DMS 273 (cell line): ENCODE results near the gene E2F3.
A peak's percentile ranks its signal among the peaks of the same experiment; 100 is the strongest.

Source experiments
- DNase-seq: peaks from one replicate; lab custom pipeline; 2025; ENCODE audit not compliant: unreplicated experiment; lab: John Stamatoyannopoulos, UW

E2F3 gene

DNA sequence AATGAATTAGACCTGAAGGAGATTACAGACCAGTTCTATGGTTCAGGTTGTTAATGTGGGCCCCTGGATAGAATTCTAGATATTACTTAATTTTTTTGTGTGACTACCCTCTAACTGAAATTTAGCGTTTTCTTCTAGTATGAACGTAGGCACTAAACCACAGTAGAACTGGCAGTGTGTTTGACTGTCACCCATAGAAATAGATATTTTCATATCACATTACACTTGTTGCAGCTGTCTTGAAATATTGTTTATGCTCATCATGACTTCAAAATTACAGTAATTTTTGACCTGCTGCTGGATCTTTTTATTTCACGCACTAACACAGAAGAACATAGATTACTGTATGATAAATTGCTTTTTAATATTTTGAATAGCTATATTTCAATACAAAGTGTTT lies 31.6 kb downstream of the E2F3 start:
- no peak for DNase-seq

DNA sequence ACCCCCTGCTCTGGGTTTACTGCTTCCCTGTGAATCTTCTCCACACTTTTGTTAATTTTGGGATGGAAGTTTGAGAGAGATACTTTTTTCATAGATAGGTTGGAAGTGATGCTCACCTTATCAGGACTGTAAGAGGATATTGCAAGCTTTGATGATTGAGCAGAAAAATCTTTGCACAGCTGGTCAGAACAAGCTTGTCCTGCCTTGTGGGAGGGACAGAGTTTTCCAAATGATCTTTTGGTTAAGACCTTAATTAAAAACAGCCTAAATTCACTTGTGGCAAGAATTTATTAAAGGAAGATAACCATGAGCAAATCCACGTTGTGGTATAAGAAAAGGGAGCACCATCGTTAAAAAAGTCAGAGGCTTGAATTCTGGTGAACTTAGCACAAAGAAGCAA lies 32.2 kb downstream of the E2F3 start:
- peak; percentile 41 for DNase-seq

DNA sequence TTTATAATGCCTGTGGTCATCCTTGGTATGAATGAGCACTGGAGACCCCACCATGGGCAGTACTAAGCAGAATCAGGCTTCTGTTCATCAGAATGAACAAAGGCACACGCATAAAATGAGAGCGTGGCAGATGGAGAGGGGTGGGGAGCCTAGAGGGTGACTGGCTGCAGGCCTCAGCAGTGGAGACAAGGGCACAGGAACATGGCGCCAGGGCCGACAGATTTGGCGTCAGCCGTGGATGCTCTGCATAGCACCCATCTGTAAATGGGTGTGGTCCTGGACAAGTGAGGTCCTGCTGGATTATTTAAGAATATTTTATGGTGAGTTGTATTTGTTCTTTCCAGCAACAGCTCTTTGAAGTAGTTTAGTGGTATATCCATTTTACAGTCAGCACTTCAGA lies 33.1 kb downstream of the E2F3 start:
- peak; percentile 78 for DNase-seq

DNA sequence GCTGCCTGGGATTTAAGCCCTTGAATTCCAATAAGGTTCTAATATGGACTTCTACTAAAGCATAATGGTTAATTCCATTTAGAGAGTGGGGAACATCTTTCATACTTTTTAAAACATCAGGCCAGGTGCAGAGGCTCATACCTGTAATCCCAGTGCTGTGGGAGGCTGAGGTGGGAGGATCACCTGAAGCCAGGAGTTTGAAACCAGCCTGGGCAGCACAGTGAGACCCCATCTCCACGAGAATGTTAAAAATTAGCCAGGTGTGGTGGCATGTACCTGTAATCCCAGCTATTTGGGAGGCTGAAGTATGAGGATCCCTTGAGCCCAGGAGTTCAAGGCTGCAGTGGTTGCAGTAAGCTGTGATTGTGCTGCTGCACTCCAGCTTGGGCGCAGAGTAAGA lies 35.0 kb downstream of the E2F3 start:
- no peak for DNase-seq

DNA sequence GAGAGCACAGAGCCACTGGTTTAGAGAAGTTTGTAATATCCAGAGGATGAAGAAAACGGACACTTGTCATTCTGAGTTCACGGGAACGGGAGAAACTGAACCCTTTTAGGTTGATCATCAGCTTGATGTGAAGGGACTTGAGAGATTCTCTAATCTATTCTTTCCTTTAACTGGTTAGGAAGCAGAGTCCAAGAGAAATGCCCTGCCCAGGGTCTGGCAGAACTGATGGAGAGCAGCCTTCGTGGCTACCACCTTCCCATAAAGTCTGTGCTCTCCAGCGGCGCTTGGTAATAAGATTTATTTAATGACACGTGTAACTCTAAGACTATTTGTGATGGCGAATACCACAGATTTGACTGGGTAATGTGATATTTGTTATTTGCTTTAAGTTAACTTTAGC lies 36.0 kb downstream of the E2F3 start:
- peak; percentile 22 for DNase-seq

DNA sequence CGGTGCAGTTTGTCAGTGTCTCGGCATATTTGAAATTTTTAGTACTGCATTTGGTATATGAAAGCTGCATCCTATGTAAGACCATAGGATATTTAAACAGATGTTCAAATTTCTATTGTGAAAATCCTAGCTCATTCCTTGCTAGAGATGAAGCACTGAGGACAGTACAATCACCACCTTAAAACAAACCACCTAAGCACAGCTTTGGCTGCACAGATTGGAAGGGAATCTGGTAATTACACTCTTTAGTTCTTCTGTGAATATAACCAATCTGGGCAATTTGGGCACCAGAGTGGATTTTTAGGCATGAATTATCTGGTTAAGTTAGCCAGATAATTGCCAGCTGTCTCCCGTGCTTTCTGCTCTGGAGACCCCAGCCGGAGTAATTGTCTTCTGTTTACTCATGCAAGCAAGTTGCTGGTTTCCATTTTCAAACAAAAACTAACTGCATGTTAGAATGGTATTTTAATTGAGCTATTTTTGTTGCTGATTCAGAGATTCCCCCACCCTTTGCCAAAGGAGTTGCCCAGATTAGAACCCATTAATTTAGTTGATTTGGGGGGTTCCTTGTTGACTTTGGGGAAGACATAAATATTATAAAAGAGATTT lies 36.9 kb downstream of the E2F3 start:
- DNase-seq, result peak; percentile 85

DNA sequence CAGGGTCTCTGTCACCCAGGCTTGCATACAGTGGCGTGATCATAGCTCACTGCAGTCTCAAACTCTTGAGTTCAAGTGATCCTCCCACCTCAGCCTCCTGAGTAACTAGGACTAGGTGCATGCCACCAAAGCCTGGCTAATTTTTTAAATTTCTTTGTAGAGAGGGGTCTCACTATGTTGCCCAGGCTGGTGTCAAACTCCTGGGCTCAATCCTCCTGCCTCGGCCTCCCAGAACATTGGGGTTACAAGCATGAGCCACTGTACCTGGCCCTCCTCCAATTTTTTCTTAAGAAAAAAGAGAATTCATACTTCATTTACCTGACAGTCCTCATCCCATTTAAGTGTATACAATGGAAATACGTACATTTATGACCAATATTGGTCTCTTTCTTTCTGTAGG lies 37.9 kb downstream of the E2F3 start:
- DNase-seq, result no peak

DNA sequence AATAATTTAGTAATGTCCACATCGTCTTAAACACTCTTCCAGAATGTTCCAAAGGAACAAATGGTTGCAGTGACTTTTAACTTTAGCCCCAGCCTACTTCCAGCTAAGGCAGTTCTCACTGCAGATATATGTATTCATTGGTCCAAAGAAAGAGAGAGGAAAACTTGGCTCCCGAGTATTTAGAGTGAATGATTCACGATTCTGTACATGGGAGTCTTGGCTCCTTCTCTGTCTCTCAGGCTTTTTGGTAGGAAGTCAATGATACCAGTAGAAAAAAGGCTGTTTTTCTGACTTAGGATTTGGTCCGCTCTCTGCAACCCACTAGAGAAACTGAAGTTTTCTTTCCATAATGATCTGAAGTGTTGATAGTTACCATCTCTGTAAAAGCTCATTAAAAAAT lies 38.6 kb downstream of the E2F3 start:
- no peak for DNase-seq

DNA sequence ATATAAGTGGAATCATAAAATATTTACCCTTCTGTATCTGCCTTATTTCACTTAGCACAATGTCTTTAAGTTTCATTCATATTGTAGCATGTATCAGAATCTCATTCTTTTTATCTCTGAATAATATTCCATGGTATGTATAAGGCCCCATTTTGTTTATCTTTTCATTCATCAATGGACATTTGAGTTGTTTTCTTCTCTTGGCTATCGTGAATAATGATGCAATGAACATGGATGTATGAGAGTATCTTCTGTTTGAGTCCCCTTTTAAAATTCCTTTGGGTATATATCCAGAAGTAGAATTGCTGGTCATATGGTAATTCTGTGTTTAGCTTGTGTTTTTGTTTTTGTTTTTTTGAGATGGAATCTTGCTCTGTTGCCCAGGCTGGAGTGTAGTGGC lies 39.6 kb downstream of the E2F3 start:
- DNase-seq, result no peak

DNA sequence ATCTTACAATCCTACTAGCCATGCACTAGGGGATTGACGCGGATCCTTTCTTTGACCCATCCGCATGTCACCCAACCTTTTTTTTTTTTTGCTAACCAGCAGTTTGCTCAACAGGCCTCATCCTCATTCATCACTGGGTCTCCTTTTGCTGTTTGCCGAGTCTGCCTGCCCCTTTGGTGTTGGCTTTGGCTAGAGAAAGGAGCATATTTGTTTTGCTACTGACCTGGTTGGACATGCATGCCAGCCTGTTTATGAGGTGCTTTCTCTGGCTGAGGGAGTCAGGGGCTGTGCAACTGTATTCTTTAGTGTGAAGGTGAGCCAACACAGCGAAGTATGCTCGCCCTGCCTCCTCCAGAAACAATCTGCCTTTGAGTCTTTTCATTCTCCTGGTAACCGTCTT lies 40.2 kb downstream of the E2F3 start:
- no peak for DNase-seq

DNA sequence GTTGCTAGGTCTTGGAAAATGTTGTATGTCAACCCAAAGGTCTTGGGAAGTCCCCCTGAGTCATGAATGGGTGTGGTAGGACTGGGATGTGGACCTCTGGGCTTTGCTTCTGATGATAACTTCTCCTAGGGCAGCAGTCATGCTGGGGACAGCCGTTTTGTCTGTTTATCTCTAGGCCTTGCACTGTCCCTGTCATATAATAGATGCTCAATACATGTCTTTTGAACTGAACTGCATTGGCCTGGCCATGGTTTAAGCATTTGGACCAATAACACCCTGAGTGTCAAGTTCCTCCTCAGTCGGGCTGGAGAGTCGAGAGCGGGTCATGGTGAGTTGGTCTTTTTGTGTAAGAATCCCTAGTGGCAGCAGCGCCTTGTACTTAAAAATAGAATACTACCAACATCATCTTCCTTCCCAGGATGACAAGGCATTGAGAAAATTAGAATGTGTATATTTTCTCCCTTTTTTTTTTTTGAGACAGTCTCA lies 43.1 kb downstream of the E2F3 start:
- no peak for DNase-seq

DNA sequence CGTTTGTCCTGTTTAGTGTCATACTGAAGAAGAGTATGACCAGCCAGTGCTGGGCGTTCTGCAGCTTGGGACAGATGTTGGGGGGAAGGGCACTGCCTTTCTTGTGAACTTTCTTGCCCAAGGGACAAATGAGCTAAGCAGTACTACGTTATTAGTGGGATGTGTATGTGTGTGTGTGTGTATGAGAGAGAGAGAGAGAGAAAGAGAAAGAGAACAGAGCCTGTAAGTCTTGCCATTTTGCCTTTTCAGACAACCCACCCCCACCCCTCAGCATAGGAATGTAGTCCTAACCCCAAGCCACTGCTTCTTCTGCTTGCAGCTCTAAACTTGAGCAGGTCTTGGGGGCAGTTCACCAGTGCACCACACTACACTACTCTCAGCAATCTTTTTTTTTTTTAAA lies 45.5 kb downstream of the E2F3 start:
- DNase-seq, result peak; percentile 44

DNA sequence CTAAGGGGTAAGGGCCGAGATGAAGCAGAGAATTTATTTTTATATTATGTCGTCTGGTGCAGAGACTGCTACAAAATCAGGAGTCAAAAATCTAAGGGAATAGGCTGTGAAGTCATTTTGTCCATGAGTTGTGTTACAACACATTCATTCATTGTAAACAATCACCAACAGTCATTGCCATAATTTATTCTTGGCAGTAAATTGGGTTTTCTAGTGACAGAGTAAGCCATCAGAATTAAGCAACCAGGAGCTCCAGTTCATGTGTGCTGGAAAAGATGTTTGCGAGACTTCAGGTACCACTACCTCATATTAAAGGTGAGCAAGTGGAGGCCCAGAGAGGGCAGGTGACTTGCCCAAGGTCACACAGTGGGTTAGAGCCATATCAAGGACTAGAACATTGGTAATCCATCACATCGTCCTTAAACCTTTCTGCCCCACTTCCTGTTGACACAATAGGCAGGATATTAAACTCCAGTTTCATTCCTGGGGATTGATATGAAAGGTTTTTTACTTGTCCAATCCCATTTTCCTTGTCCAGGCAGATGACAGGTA lies 46.0 kb downstream of the E2F3 start:
- DNase-seq, result no peak

DNA sequence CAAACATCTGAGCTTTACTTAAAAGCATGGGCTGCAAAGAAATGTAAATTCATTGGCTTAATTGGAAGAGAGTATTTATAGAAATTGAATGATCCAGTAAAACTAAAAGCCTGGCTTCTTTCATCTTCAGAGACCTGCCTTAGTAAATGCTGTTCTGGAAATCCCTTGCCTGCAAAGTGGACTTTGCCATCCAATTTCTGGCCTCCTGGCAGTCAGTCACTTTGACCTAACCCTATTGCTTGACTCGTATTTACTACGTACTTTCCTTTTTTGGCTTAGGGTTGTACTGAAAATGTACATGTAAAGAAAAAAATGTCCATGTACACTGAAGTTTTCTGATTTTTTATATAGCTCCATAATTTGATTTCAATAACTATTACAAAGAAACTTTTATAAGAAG lies 47.1 kb downstream of the E2F3 start:
- no peak for DNase-seq

DNA sequence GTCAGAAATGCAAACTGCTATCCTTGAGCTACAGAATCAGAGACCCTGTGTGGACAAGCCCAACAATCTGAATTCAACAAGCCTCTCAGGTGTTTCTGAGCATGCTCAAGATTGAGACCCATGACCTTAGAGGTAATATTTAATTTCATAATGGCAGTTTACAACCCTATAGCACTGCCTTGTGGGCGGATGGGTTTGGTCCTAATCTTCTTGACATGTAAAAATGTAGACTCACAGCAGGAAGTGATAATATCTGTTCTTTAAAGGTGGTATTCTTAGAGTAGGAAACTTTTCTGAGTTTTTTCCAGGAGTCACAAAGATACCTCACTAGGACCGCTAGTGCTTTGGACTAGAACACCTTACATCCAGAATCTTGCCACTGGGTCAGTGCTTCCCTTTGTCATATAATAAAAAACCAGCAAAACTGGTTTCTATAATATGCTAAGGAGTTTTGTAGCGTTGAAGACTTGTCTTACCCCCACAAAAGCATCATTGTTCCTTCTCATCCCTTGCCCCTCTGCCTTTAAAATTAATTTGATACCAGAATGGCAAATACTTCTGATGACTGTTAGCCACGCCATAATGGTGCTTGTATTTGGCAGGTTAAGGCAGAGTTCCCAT lies 52.6 kb downstream of the E2F3 start:
- no peak for DNase-seq

DNA sequence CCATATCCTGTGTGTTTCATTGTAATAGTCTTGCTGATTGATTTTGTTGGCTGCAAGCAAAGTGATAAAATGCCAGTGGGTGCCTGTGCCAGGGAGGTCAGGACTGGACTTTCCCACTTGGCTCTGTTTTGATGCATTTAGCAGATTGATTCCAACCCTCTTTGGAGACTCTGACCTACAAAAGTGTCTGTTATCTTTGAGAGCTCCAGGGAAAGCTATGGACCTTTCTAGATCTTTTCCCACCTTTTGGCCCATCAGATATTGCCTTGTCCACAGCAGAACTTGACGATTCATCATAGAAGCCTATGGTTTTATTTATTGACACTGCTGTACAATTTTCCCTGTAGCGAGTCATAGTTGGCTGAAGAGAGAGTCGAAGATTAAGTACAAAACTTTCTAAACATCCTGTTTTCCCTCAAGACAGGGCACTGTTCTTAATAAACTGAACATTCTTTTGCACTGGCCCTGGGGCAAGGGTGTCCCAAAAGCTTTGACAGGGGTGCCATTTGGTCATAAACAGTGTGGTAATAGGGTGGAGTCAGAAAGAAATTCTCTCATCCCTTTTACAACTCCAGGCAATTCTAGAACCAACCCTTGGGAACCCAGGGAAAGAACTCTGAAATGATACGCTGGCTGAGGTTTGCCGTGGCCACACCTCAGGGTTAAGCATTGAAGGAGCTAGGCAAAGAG lies 53.7 kb downstream of the E2F3 start:
- no peak for DNase-seq

DNA sequence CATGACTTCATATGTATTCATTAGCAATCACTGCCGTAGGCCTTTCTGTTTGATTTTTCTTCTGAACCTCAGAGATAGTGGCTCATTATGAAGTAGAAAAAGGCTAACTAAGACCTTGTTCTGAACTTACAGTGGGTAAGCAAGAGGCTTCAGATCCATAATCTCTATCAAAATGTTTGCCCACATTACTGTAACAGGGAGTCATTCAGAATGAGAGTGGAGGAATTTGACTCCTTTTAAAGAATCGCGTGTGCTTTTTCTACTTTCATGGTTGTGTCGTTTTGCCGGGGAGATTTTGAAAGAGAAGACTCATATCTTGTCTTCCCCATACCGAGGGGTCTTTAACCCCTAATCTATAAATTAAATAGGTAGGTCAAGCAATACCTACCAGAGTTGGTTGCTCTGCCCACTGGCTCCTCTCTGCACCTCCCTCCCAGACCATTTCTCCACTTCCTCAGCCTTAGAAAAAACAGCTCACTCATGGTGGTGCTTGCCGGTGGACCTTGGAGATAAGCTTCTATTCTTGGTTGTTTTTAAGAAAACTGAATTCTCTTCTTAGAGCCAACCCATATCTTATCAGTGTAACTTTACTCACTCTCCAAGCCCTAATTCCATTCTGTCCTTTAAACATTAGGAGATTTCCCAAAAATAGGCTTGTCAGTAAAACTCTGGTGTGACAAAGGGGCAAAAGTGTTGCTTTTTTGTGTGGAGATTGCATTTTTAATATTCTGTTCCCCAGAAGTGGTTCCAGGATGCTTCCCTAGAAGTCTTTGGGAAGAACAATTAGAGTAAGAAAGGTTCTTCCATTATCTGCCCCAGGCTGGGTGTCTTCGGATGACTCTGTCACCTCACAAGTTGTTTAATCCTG lies 56.6 kb downstream of the E2F3 start:
- DNase-seq, result no peak

DNA sequence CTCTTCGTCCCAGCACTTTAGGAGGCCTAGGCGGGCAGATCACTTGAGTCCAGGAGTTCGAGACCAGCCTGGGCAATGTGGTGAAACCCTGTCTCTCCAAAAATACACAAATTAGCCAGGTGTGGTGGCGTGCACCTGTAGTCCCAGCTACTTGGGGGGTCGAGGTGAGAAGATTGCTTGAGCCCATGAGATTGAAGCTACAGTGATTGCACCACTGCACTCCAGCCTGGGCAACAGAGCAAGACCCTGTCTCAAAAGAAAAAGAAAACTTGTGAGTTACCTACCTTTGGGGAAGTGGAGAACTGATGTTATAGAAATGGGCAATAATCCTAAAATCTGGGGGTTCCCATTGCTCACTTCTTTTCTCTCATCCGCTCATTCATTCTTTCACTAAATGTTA lies 58.0 kb downstream of the E2F3 start:
- DNase-seq, result no peak

DNA sequence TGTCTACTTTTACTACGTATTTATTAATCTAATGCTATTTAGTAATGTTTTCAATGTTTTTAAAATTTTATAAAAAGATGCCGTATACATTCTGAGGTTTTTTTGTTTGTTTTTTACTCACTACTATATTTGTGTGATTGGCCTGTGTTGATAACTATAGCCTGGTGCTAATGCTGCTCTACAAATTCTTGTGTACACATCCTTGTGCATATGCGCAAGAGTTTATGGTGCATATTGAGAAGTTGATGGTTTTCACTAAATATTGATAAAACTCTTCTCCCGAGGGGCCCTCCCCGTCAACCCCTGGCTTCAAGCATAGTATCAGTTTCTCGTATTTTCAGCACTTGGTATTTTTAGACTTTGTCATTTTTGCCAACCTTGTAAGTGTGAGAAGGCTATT lies 59.9 kb downstream of the E2F3 start:
- DNase-seq, result no peak

DNA sequence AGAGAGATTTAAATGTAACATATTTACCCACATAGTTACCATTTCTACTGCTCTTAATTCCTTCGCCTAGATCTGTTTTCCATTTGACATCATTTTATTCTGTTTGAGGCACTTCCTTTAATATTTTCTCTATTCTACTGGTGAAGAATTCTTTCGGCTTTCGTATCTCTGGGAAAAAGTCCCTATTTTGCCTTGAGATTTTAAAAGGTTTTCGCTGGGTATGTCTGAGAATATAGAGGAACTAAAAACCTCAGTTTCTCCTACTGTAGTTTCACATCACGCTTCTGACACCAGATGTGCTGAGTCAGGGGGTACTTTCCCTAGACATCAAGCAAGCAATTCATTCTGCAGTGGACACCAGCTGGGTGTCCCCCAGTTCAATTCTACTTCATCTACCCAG lies 61.7 kb downstream of the E2F3 start:
- no peak for DNase-seq

DNA sequence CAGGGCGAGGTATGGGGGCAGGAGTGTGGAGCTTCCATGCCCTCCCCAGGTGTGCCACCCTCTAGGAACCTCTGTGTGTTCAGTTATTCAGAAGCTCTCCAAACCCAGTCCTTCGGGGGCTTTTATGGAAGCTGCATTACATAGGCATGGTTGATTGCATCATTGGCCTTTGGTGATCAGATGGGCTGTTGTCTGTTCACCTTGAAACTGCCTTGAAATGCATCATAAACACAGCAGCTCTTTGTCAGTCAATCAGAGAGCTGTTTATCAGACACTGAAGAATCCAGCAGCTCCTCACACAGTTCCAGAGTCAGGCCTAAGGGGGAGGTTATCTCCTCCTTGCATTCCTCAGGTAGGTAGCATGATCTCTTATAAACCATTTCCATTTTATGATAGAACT lies 62.4 kb downstream of the E2F3 start:
- no peak for DNase-seq
